Panc1 (cell line): ENCODE results near the gene LYSMD2. TPM values are rescaled to one million over a fixed set of nuclear protein-coding genes. Genes with fewer than 3 reads are reported as not detected.

Source experiments
- ATAC-seq: fragments of 200-7000 bp; cut with Tn5 transposase; 2 replicates; pipeline ENCODE4 v1.9.1; 2020; ENCODE audit warnings: mild to moderate bottlenecking, moderate library complexity
- BruUV-seq: library from RNA; stranded (reverse); fragments of 400-500 nt; replicated peaks from 2 replicates; lab custom pipeline; 2021; lab: Mats Ljungman, UMichigan
- CTCF ChIA-PET: fragments of 300-600 bp; sonication (Branson Sonifier 250); formaldehyde crosslinking; loops from one replicate; lab custom pipeline; 2022; ENCODE audit warnings: antibody characterized with exemption; lab: Charles Lee
- POLR2A ChIA-PET: fragments of 300-600 bp; sonication (Branson Sonifier 250); formaldehyde crosslinking; loops from one replicate; lab custom pipeline; 2022; ENCODE audit warnings: antibody characterized with exemption; lab: Charles Lee
- DNase-seq: peaks from one replicate; pipeline ENCODE4 v3.0.0-alpha.2; 2010; ENCODE audit warnings: low read depth, low spot score
- H3K27ac ChIP-seq: 2 replicates; pipeline ENCODE4 v1.5.1; 2011; ENCODE audit warnings: mild to moderate bottlenecking, low read length, inconsistent platforms
- H3K27me3 ChIP-seq: fragments of 200-500 bp; sonication (Bioruptor generic); 2 replicates; pipeline ENCODE4 v1.6.0; 2014; ENCODE audit warnings: low read length, inconsistent platforms; ENCODE audit not compliant: control insufficient read depth, insufficient read depth
- H3K36me3 ChIP-seq: fragments of 200-500 bp; sonication (Bioruptor generic); 2 replicates; pipeline ENCODE4 v1.5.1; 2014; ENCODE audit warnings: inconsistent platforms, mild to moderate bottlenecking, low read length, moderate library complexity; ENCODE audit not compliant: control insufficient read depth, insufficient read depth
- H3K4me1 ChIP-seq: 2 replicates; pipeline ENCODE4 v1.5.1; 2011; ENCODE audit warnings: inconsistent platforms, mild to moderate bottlenecking, low read length, moderate library complexity; ENCODE audit not compliant: control insufficient read depth, insufficient read depth
- H3K4me3 ChIP-seq, 2 experiments: 2 replicates each; pipeline ENCODE4 v1.5.1; 2011 to 2012; ENCODE audit warnings: low read depth in 2 of 2, low read length in 2 of 2, mild to moderate bottlenecking in 2 of 2, inconsistent platforms in 1 of 2, moderate library complexity in 1 of 2
- H3K9me3 ChIP-seq: fragments of 200-500 bp; sonication (Bioruptor generic); 2 replicates; pipeline ENCODE4 v1.5.1; 2014; ENCODE audit warnings: low read depth, mild to moderate bottlenecking, inconsistent platforms, low read length, moderate library complexity; ENCODE audit not compliant: control insufficient read depth, insufficient read depth
- CTCF ChIP-seq: fragments of 450-650 bp; IDR thresholded peaks from 2 replicates; pipeline ENCODE4 v1.5.1; 2017; ENCODE audit warnings: mild to moderate bottlenecking
- POLR2AphosphoS5 ChIP-seq: IDR thresholded peaks from 2 replicates; pipeline ENCODE4 v1.6.1; 2012; ENCODE audit warnings: mild to moderate bottlenecking, low read depth, low read length, moderate library complexity
- SIN3A ChIP-seq: IDR thresholded peaks from 2 replicates; pipeline ENCODE4 v1.6.1; 2012; ENCODE audit warnings: low read depth, mild to moderate bottlenecking, low read length, moderate library complexity, borderline replicate concordance; ENCODE audit not compliant: insufficient read depth
- TCF7L2 ChIP-seq: IDR thresholded peaks from 2 replicates; pipeline ENCODE4 v1.6.1; 2011; ENCODE audit warnings: mild to moderate bottlenecking, low read depth, low read length, inconsistent platforms
- in situ Hi-C: cut with HindIII; loops from 2 replicates; pipeline ENCODE4 v1.10.0; 2016; ENCODE audit warnings: low sequenced_read_pairs, low pct_unique_long_range_greater_than_20kb
- intact Hi-C: fragments of 100-400 bp; cut with micrococcal nuclease; formaldehyde crosslinking; loops from one replicate; pipeline ENCODE4 v1.10.0; 2022; ENCODE audit not compliant: unreplicated experiment
- total RNA-seq: library from RNA; stranded (reverse); gene quantifications from one replicate; pipeline ENCODE4 v1.2.1, GENCODE V29; 2021; ENCODE audit not compliant: unreplicated experiment
- TF ChIP-seq, protein P1 (sequence below), 2 experiments: IDR thresholded peaks; 2 replicates each; pipeline ENCODE4 v1.6.1; 2011 to 2012; ENCODE audit warnings: low read depth in 2 of 2, control low read depth in 1 of 2, low read length in 1 of 2, mild to moderate bottlenecking in 1 of 2, moderate library complexity in 1 of 2; ENCODE audit not compliant: insufficient read depth in 1 of 2

Gene LYSMD2
- total RNA-seq, 1 experiment from 2014 or later, result 17.2 TPM

- intact Hi-C loops, result no loop called here
These were observed 45.0 kb upstream of the LYSMD2 start for GRCh38 chr15:51782357-51782896.

GRCh38 chr15:51781506-51781905, 44.1 kb upstream of the LYSMD2 start:
- POLR2A ChIA-PET, result no interaction called here
- no peaks in the 10 kb centered on the region for H3K27me3 ChIP-seq
- ATAC-seq (no peak), DNase-seq (no peak)
- no peak for TF ChIP-seq CTCF
- no peak for TF ChIP-seq POLR2AphosphoS5
- TF ChIP-seq, protein P1, sequence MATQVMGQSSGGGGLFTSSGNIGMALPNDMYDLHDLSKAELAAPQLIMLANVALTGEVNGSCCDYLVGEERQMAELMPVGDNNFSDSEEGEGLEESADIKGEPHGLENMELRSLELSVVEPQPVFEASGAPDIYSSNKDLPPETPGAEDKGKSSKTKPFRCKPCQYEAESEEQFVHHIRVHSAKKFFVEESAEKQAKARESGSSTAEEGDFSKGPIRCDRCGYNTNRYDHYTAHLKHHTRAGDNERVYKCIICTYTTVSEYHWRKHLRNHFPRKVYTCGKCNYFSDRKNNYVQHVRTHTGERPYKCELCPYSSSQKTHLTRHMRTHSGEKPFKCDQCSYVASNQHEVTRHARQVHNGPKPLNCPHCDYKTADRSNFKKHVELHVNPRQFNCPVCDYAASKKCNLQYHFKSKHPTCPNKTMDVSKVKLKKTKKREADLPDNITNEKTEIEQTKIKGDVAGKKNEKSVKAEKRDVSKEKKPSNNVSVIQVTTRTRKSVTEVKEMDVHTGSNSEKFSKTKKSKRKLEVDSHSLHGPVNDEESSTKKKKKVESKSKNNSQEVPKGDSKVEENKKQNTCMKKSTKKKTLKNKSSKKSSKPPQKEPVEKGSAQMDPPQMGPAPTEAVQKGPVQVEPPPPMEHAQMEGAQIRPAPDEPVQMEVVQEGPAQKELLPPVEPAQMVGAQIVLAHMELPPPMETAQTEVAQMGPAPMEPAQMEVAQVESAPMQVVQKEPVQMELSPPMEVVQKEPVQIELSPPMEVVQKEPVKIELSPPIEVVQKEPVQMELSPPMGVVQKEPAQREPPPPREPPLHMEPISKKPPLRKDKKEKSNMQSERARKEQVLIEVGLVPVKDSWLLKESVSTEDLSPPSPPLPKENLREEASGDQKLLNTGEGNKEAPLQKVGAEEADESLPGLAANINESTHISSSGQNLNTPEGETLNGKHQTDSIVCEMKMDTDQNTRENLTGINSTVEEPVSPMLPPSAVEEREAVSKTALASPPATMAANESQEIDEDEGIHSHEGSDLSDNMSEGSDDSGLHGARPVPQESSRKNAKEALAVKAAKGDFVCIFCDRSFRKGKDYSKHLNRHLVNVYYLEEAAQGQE (IDR thresholded peaks at IDR 0.05; ENCODE audit: insufficient read depth in 1 of 2, low read depth in 2 of 2, low read length in 1 of 2), result no peak
- no peak for TF ChIP-seq SIN3A
- TF ChIP-seq TCF7L2, result no peak
- intact Hi-C loops (no loop called here), in situ Hi-C loops (no loop called here)
- H3K36me3 ChIP-seq, result no peaks in the 10 kb centered on the region
- BruUV-seq, result no TSS peak
- no peak overlapping the region for H3K4me3 ChIP-seq
- no peaks in the 10 kb centered on the region for H3K4me1 ChIP-seq
- CTCF ChIA-PET, result no interaction called here
- no peak overlapping the region for H3K27ac ChIP-seq
- H3K9me3 ChIP-seq, result no peaks in the 10 kb centered on the region; the same call in 1 of the 2 replicates

More at GRCh38 chr15:51782357-51782896, 45.0 kb upstream of the LYSMD2 start:
- Histone ChIP-seq H3K4me3 (no peak overlapping the region), H3K27ac (no peak overlapping the region), H3K36me3 (no peaks in the 10 kb centered on the region), H3K27me3 (no peaks in the 10 kb centered on the region), H3K4me1 (no peaks in the 10 kb centered on the region), H3K9me3 (no peaks in the 10 kb centered on the region; the same call in 1 of the 2 replicates)
- TF ChIP-seq, protein P1 (IDR thresholded peaks at IDR 0.05; ENCODE audit: insufficient read depth in 1 of 2, low read depth in 2 of 2, low read length in 1 of 2), result no peak
- peak; percentile 48; the same call in 1 of the 2 replicates for TF ChIP-seq CTCF
- peak; percentile 68; the same call in 1 of the 2 replicates for ATAC-seq
- BruUV-seq, result no TSS peak
- in situ Hi-C loops, result no loop called here
- ChIA-PET CTCF (interaction anchor here (0.5 kb wide), 1 partner anchor 164 kb away, joined by 3 read pairs; no protein-coding TSS in a partner anchor), POLR2A (interaction anchor here (0.5 kb wide), 1 partner anchor 94 kb away, joined by 4 read pairs; no protein-coding TSS in a partner anchor)
- DNase-seq, result no peak
